ENCODE measurements around the gene PEX1. TPM values are rescaled to one million over a fixed set of nuclear protein-coding genes. Genes with fewer than 3 reads are reported as not detected.

The PEX1 gene
- total and polyA plus RNA-seq, 9 of the 15 experiments (the other 6 are each of a cell fraction or from before 2014, with no cell fraction given), result 9.4 to 32.2 (median 19.9) TPM

DNA sequence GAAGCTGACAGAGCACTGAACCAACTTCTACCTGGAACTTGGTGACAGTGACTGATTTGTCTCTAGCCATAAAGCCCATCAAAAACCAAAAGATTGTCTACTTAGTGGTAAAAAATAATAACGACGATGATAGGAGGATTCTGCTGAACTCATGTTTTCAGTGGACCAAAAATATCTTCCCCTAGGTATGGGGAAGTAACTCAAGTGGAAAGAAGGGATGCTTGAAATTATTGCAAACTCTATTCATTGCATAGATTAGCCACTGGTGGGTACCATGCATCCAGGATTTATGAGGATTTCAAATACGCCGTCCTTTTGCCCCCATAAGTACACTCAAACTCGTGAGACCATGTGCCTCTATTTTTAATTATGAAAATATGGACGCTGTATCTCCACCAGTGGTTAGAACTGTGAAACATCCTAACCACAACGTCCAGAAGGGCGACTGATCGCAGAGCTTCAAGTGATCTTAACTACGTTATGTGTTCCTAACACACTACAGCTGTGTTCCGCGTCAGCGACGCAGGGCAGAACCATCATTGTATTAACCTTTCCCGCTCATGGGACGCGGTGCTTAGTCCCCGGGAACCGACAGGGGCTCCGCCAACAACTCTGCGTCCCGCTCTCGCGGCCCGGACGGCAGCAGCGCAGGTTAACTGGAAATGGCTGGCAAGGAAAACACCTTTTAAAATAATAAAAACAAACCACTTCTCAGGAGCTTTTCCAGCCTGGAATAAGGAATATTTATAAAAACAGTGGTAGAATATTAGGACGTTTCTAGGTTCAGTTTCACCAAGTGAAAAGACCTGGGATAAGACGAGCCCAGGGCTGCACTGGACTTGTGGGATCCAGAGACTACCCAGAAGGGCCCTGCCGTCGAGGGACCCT lies 776 bp downstream of the PEX1 start (continued):
- TF ChIP-seq BHLHE40 (IDR thresholded peaks at IDR 0.05; ENCODE audit: low read length) (no peak), TAL1 (IDR thresholded peaks at IDR 0.05) (no peak), ZEB2 (IDR thresholded peaks at IDR 0.05) (0 out of 2 replicates have a peak, but pooled peaks have one; percentile 24), CCNT2 (IDR thresholded peaks at IDR 0.05; ENCODE audit: borderline replicate concordance, extremely low read depth, insufficient read length, low read depth, low read length) (peak; percentile 9), XRCC4 (IDR thresholded peaks at IDR 0.05; ENCODE audit: extremely low read depth, insufficient read depth, insufficient read length) (no peak), ZNF431 (CRISPR knock-in tag; IDR thresholded peaks at IDR 0.05) (peak; percentile 51; the same call in 1 of the 2 replicates), PURB (CRISPR knock-in tag; IDR thresholded peaks at IDR 0.05; ENCODE audit: low read depth) (no peak), SPI1 (IDR thresholded peaks at IDR 0.05; ENCODE audit: borderline replicate concordance, low read depth, low read length) (no peak), MIER1 (IDR thresholded peaks at IDR 0.05; ENCODE audit: low read depth) (no peak), THAP12 (CRISPR knock-in tag; IDR thresholded peaks at IDR 0.05) (no peak), STAT5A (IDR thresholded peaks at IDR 0.05; ENCODE audit: borderline replicate concordance, low read length) (no peak), NFXL1 (CRISPR knock-in tag; IDR thresholded peaks at IDR 0.05) (no peak), GABPB1 (CRISPR knock-in tag; IDR thresholded peaks at IDR 0.05) (no peak), ZNF696 (CRISPR knock-in tag; conservative IDR thresholded peaks at IDR 0.05) (no peak), GTF2A2 (tag; IDR thresholded peaks at IDR 0.05) (no peak), SAFB2 (IDR thresholded peaks at IDR 0.05; ENCODE audit: borderline replicate concordance, low read depth, low read length, severe bottlenecking) (no peak), TBL1XR1 (IDR thresholded peaks at IDR 0.05; ENCODE audit: low read length in 2 of 2) (no peak)
- TF ChIP-seq, protein P1, sequence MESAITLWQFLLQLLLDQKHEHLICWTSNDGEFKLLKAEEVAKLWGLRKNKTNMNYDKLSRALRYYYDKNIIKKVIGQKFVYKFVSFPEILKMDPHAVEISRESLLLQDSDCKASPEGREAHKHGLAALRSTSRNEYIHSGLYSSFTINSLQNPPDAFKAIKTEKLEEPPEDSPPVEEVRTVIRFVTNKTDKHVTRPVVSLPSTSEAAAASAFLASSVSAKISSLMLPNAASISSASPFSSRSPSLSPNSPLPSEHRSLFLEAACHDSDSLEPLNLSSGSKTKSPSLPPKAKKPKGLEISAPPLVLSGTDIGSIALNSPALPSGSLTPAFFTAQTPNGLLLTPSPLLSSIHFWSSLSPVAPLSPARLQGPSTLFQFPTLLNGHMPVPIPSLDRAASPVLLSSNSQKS (CRISPR knock-in tag; IDR thresholded peaks at IDR 0.05), result no peak
- TF ChIP-seq, protein P2, sequence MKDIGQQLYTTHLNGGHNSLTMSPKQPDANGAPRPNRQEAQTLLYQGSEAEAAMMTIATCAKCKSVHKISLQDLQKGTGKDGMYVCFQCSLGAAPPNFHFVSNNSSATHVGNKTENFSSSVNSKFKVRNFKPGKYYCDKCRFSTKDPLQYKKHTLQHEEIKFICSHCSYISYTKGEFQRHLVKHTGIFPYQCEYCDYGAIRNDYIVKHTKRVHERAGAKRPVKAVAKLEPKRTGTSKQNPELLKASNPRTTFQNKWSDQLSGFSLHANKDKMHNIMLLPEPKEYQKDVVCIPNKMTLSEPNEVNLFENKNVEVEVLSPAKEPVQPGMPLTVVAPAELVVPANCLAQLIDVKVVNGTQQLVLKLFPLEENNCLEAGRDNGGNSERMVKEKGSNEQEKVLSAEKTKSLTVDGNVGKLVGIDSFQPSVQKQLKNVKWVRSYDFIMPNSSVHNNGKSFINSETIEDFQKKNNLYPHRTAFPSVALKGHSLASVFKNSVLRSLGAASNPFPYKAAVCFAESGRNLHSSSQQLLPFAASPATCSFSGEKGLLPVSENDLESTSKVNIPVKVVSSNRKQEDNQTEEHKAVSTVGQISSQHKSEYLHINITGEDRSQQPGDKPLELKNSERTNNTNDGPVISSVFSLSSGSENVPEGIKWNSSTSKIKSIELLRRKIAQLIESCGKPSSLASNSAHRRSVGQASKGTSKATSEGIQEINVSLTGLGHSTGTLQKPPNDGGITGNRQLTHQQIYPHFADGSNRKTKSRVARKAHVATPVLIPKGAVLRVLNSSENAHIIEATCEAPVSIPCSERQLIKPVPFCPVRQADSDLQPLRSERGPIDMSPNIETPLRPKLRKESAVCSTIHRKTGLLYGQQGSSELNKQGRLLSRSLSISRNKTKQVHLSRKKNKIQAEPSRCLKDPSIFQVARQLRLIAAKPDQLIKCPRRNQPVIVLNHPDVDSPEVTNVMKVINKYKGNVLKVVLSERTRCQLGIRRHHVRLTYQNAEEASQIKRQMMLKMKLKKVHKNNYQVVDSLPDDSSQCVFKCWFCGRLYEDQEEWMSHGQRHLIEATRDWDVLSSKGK (CRISPR knock-in tag; IDR thresholded peaks at IDR 0.05), result no peak
- TF ChIP-seq, protein P3, sequence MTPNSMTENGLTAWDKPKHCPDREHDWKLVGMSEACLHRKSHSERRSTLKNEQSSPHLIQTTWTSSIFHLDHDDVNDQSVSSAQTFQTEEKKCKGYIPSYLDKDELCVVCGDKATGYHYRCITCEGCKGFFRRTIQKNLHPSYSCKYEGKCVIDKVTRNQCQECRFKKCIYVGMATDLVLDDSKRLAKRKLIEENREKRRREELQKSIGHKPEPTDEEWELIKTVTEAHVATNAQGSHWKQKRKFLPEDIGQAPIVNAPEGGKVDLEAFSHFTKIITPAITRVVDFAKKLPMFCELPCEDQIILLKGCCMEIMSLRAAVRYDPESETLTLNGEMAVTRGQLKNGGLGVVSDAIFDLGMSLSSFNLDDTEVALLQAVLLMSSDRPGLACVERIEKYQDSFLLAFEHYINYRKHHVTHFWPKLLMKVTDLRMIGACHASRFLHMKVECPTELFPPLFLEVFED (CRISPR knock-in tag; conservative IDR thresholded peaks at IDR 0.05), result no peak

All from K562 (cell line).